Measurements from ENCODE around the gene NXPE2. TPM values are rescaled to one million over a fixed set of nuclear protein-coding genes. Genes with fewer than 3 reads are reported as not detected.

The NXPE2 gene
- total RNA-seq, result 0.76 and 0.79 TPM in 2 replicates

GRCh38 chr11:114678125-114679036 lies at the start of gene NXPE2:
Gene NXPE2 (plus strand): TSS chr11:114678527. CDS start chr11:114678576, 49 bp downstream.

Other genes starting within 250 kb of the NXPE2 start
- 169 and 199 TPM in 2 replicates for gene REXO2, start 239.1 kb upstream of the NXPE2 start, total RNA-seq
- not detected in 2 replicates for gene NXPE1, start 118.6 kb upstream of the NXPE2 start, total RNA-seq
- gene NXPE4, start 82.7 kb upstream of the NXPE2 start, total RNA-seq, result not detected in 2 replicates